K562 (cell line): ENCODE data around the gene NECTIN1. TPM values are rescaled to one million over a fixed set of nuclear protein-coding genes. Genes with fewer than 3 reads are reported as not detected.

ENCODE experiments used
- ATAC-seq: fragments of 200-7000 bp; cut with Tn5 transposase; 3 replicates; pipeline ENCODE4 v1.9.1; 2020; ENCODE audit warnings: moderate library complexity
- BruUV-seq: library from RNA; stranded (reverse); fragments of 400-500 nt; replicated peaks from 2 replicates; lab custom pipeline; 2021; lab: Mats Ljungman, UMichigan
- CTCF ChIA-PET: fragments of 300-600 bp; formaldehyde crosslinking; extraction: SDS; loops from one replicate; lab custom pipeline; 2021; ENCODE audit warnings: low intra/inter-chr PET ratio; lab: Yijun Ruan, JAX
- POLR2A ChIA-PET: fragments of 300-600, 350-650 bp; sonication (Branson Sonifier 250); formaldehyde crosslinking; extraction: SDS; loops from one replicate; lab custom pipeline; 2021; ENCODE audit warnings: antibody characterized with exemption, inconsistent platforms; lab: Yijun Ruan, JAX
- DNase-seq, 4 experiments: peaks; one replicate each; pipeline versions ENCODE4 v3.0.0 to v3.0.0-alpha.2; 2011 to 2018; ENCODE audit warnings: low spot score in 3 of 4, mixed read lengths in 3 of 4; ENCODE audit errors: extremely low read depth in 1 of 4
- FAIRE-seq: peaks from 2 replicates; lab custom pipeline; 2011; peaks lifted over from hg19 to GRCh38; lab: Jason Lieb, UNC
- H2AFZ ChIP-seq: 2 replicates; pipeline ENCODE4 v1.6.0; 2011; ENCODE audit warnings: low read depth, low read length, control low read depth, inconsistent platforms
- H3K27ac ChIP-seq: fragments of 200-600 bp; 3 replicates; pipeline ENCODE4 v1.8.0; 2011; ENCODE audit warnings: low read depth, mild to moderate bottlenecking, control low read depth, inconsistent platforms, low read length, moderate library complexity, mixed read lengths; ENCODE audit errors: extremely low read depth
- H3K27me3 ChIP-seq, 2 experiments: fragments of 300-600 bp in 1 of 2; 2 replicates in 1 of 2; 3 replicates in 1 of 2; pipeline versions ENCODE4 v1.6.0 to v1.8.0; 2011; ENCODE audit warnings: inconsistent platforms in 2 of 2, low read length in 2 of 2, mild to moderate bottlenecking in 1 of 2, mixed read lengths in 1 of 2, moderate library complexity in 1 of 2; ENCODE audit not compliant: control insufficient read depth in 2 of 2, insufficient read depth in 2 of 2
- H3K36me3 ChIP-seq: fragments of 300-600 bp; 3 replicates; pipeline ENCODE4 v1.8.0; 2011; ENCODE audit warnings: mild to moderate bottlenecking, low read length, inconsistent platforms; ENCODE audit not compliant: control insufficient read depth, insufficient read depth
- H3K4me1 ChIP-seq, 2 experiments: fragments of 200-600 bp in 1 of 2; replicated peaks in 1 of 2; 2 replicates in 1 of 2; 3 replicates in 1 of 2; pipeline versions ENCODE4 v1.5.1 to v1.8.0; 2011; ENCODE audit warnings: inconsistent platforms in 2 of 2, low read length in 2 of 2, mild to moderate bottlenecking in 1 of 2, mixed read lengths in 1 of 2, moderate library complexity in 1 of 2; ENCODE audit not compliant: control insufficient read depth in 2 of 2, insufficient read depth in 2 of 2
- H3K4me2 ChIP-seq: 2 replicates; pipeline ENCODE4 v1.6.1; 2011; ENCODE audit warnings: low read length, control low read depth, inconsistent platforms, mixed read lengths; ENCODE audit not compliant: insufficient read depth
- H3K4me3 ChIP-seq: fragments of 200-600 bp; sonication (generic), shearing (Covaris generic); 2 replicates; pipeline ENCODE4 v1.5.1; 2016; ENCODE audit warnings: control low read depth, inconsistent platforms
- H3K79me2 ChIP-seq: fragments of 200-600 bp; 3 replicates; pipeline ENCODE4 v1.8.0; 2011; ENCODE audit warnings: low read length, inconsistent platforms; ENCODE audit not compliant: control insufficient read depth, insufficient read depth
- H3K9ac ChIP-seq, 2 experiments: 2 replicates each; pipeline versions ENCODE4 v1.6.0 to v1.6.1; 2011; ENCODE audit warnings: low read depth in 2 of 2, low read length in 2 of 2, control low read depth in 1 of 2, inconsistent platforms in 1 of 2, mild to moderate bottlenecking in 1 of 2, mixed read lengths in 1 of 2; ENCODE audit not compliant: insufficient read depth in 1 of 2
- H3K9me1 ChIP-seq: one replicate; pipeline ENCODE4 v1.6.0; 2011; ENCODE audit warnings: inconsistent platforms, mild to moderate bottlenecking, low read length, moderate library complexity; ENCODE audit not compliant: control insufficient read depth, insufficient read depth
- H3K9me3 ChIP-seq: replicated peaks from 2 replicates; pipeline ENCODE4 v1.5.1; 2011; ENCODE audit warnings: low read depth, low read length, inconsistent platforms; ENCODE audit not compliant: control insufficient read depth, insufficient read depth
- H4K20me1 ChIP-seq: replicated peaks from 2 replicates; pipeline ENCODE4 v1.6.1; 2011; ENCODE audit warnings: low read length, inconsistent platforms, mixed read lengths; ENCODE audit not compliant: control insufficient read depth, insufficient read depth
- CTCF ChIP-seq, 3 experiments: IDR thresholded peaks in 2 of 3; conservative IDR thresholded peaks in 1 of 3; 2 replicates each; pipeline ENCODE4 v1.5.1; 2011 to 2012; ENCODE audit warnings: low read length in 3 of 3, mild to moderate bottlenecking in 3 of 3, control low read depth in 2 of 3, improper control_type of control experiment in 1 of 3, inconsistent platforms in 1 of 3, low read depth in 1 of 3, mixed read lengths in 1 of 3, moderate library complexity in 1 of 3; ENCODE audit not compliant: insufficient read depth in 2 of 3
- ETV5 ChIP-seq: sonication (generic); formaldehyde crosslinking; IDR thresholded peaks from 2 replicates; pipeline ENCODE4 v1.4.0; 2020; ENCODE audit warnings: low read depth, mild to moderate bottlenecking, missing genetic modification reagents
- PML ChIP-seq: IDR thresholded peaks from 2 replicates; pipeline ENCODE4 v1.6.1; 2012; ENCODE audit warnings: low read length, inconsistent platforms
- ZNF324 ChIP-seq: fragments of 250-450 bp; sonication (Bioruptor Pico); IDR thresholded peaks from 2 replicates; pipeline ENCODE4 v1.4.0; 2020; ENCODE audit warnings: mild to moderate bottlenecking
- ZNF655 ChIP-seq: fragments of 250-450 bp; sonication (Bioruptor Pico); IDR thresholded peaks from 2 replicates; pipeline ENCODE4 v1.5.0; 2021
- WGBS: fragments of 100-300 bp; shearing (Covaris generic); methylation state at CpG from one replicate; pipeline ENCODE4 v1.1.6; 2016; ENCODE audit warnings: low coverage, mixed read lengths; ENCODE audit not compliant: insufficient coverage; ENCODE audit errors: missing lambda C conversion rate; 5-methylcytosine and 5-hydroxymethylcytosine counted together
- in situ Hi-C: fragments of 300-500 bp; cut with MboI; formaldehyde crosslinking; loops from 4 replicates; pipeline ENCODE4 v1.15.0; 2018; ENCODE audit warnings: inconsistent platforms, mixed read lengths
- intact Hi-C: fragments of 100-400 bp; cut with micrococcal nuclease; formaldehyde crosslinking; loops from 2 replicates; pipeline ENCODE4 v1.14.2; 2022
- polyA plus RNA-seq, 8 experiments: library from polyadenylated mRNA; depleted of rRNA in 4 of 8; stranded (reverse) in 5 of 8; unstranded in 3 of 8; fragments of >200 nt; fragmentation: Nextera tagmentation in 2 of 8; fragmentation: Illumina TruSeq in 1 of 8; extraction: Ambion mirVana in 2 of 8; extraction: Trizol in 1 of 8; gene quantifications; 2 replicates each; pipeline versions ENCODE4 v1.2.1 to v1.2.3, GENCODE V29; 2011 to 2014; ENCODE audit warnings: inconsistent platforms in 1 of 8, missing spikeins in 1 of 8
- total RNA-seq, 7 experiments: library from RNA; depleted of rRNA in 6 of 7; stranded (reverse); fragments of >200 nt in 6 of 7; fragmentation: Illumina TruSeq in 2 of 7; extraction: Trizol in 2 of 7; gene quantifications; 2 replicates each; pipeline versions ENCODE4 v1.2.1 to v1.2.3, GENCODE V29; 2011 to 2021; ENCODE audit warnings: low replicate concordance in 1 of 7

Gene NECTIN1
- total and polyA plus RNA-seq, 9 of the 15 experiments (the other 6 are each of a cell fraction or from before 2014, with no cell fraction given) = 0.09 to 0.53 (median 0.23) TPM; not detected in 2

GRCh38 chr11:119608781-119609180, 120.2 kb downstream of the NECTIN1 start:
- Histone ChIP-seq H3K4me3 (no peak overlapping the region), H3K9me3 (no peaks in the 10 kb centered on the region)
- TF ChIP-seq CTCF (IDR thresholded peaks at IDR 0.05 in 2 of 3, conservative IDR thresholded peaks at IDR 0.05 in 1 of 3; ENCODE audit: insufficient read depth in 2 of 3, low read depth in 1 of 3, low read length in 3 of 3) (peak in 1 of 3 experiments; percentile 17; a peak in 1 of 6 replicates), ZNF324 (no peak), PML (no peak), ZNF655 (CRISPR knock-in tag) (no peak), ETV5 (no peak)
- TF ChIP-seq, all 486 proteins: peak for 1
- Histone ChIP-seq H3K27me3 (peaks cover 32 to 53% of the 10 kb centered on the region in 2 experiments; a peak in 4 of 5 replicates), H3K27ac (no peak overlapping the region), H4K20me1 (0 out of 2 replicates have a peak, but pooled peaks cover 6% of the 10 kb centered on the region), H3K9ac (no peak overlapping the region), H3K4me2 (no peak overlapping the region), H3K36me3 (no peaks in the 10 kb centered on the region), H2AFZ (no peak overlapping the region), H3K79me2 (no peaks in the 10 kb centered on the region), H3K4me1 (no peaks in the 10 kb centered on the region; a peak in 1 of 5 replicates), H3K9me1 (no peaks in the 10 kb centered on the region)
- no peak for FAIRE-seq
- ChIA-PET CTCF (interaction anchor here (0.6 kb wide), 1 partner anchor 121 kb away, joined by 4 read pairs; no protein-coding TSS in a partner anchor), POLR2A (no interaction called here)
- BruUV-seq = no TSS peak
- WGBS = 0% methylated on average over 4 of the region's 4 CpGs
- no peak for DNase-seq
- intact Hi-C loops = no loop called here
- ATAC-seq = no peak
- in situ Hi-C loops = no loop called here
